ENCODE results near the gene VAC14. TPM values are rescaled to one million over a fixed set of nuclear protein-coding genes. Genes with fewer than 3 reads are reported as not detected.

Gene VAC14
- total RNA-seq, 2 experiments from 2014 or later: 23.0 to 23.6 TPM

GRCh38 chr16:70715860-70716357 lies 85.0 kb downstream of the VAC14 start:
- POLR2A ChIA-PET: no interaction called here
- H3K36me3 ChIP-seq (ENCODE audit: insufficient read depth, low read length): peaks cover 23% of the 10 kb centered on the region
- H3K27ac ChIP-seq (ENCODE audit: low read depth in 1 of 2, low read length in 2 of 2): no peak overlapping the region
- Mint-ChIP-seq H3K27me3 (no peaks in the 10 kb centered on the region), H3K9me3 (no peaks in the 10 kb centered on the region), H3K4me1 (ENCODE audit: low read depth) (peaks cover 4% of the 10 kb centered on the region), H3K27ac (no peak overlapping the region), H3K36me3 (ENCODE audit: low read depth) (peaks cover 20% of the 10 kb centered on the region), H3K4me3 (no peak overlapping the region)
- DNase-seq (no peak), ATAC-seq (ENCODE audit: poor library complexity) (no peak)
- intact Hi-C loops (cut with DNase I, micrococcal nuclease): no loop called here
- TF ChIP-seq CTCF (IDR thresholded peaks at IDR 0.05): no peak
- CTCF ChIA-PET: no interaction called here
- H3K9me3 ChIP-seq (ENCODE audit: control insufficient read depth in 1 of 2, insufficient read depth in 1 of 2, low read length in 2 of 2): no peaks in the 10 kb centered on the region
- no peak overlapping the region for H3K4me3 ChIP-seq (ENCODE audit: low read length)
- H3K27me3 ChIP-seq (ENCODE audit: control insufficient read depth in 1 of 2, insufficient read depth in 2 of 2, low read length in 2 of 2): no peaks in the 10 kb centered on the region
- H3K4me1 ChIP-seq (ENCODE audit: insufficient read depth, low read length): no peaks in the 10 kb centered on the region

GRCh38 chr16:70715055-70715858 lies 85.7 kb downstream of the VAC14 start:
- ChIA-PET CTCF (no interaction called here), POLR2A (no interaction called here)
- Mint-ChIP-seq H3K36me3 (ENCODE audit: low read depth) (peaks cover 20% of the 10 kb centered on the region), H3K27ac (no peak overlapping the region), H3K9me3 (no peaks in the 10 kb centered on the region), H3K27me3 (no peaks in the 10 kb centered on the region), H3K4me3 (no peak overlapping the region), H3K4me1 (ENCODE audit: low read depth) (peaks cover 4% of the 10 kb centered on the region)
- intact Hi-C loops (cut with DNase I, micrococcal nuclease): no loop called here
- H3K36me3 ChIP-seq (ENCODE audit: insufficient read depth, low read length): peaks cover 26% of the 10 kb centered on the region
- H3K4me1 ChIP-seq (ENCODE audit: insufficient read depth, low read length): no peaks in the 10 kb centered on the region
- no peak for TF ChIP-seq CTCF (IDR thresholded peaks at IDR 0.05)
- DNase-seq: no peak
- H3K27ac ChIP-seq (ENCODE audit: low read depth in 1 of 2, low read length in 2 of 2): no peak overlapping the region
- H3K9me3 ChIP-seq (ENCODE audit: control insufficient read depth in 1 of 2, insufficient read depth in 1 of 2, low read length in 2 of 2): no peaks in the 10 kb centered on the region
- no peak for ATAC-seq (ENCODE audit: poor library complexity)
- H3K27me3 ChIP-seq (ENCODE audit: control insufficient read depth in 1 of 2, insufficient read depth in 2 of 2, low read length in 2 of 2): no peaks in the 10 kb centered on the region
- no peak overlapping the region for H3K4me3 ChIP-seq (ENCODE audit: low read length)

GRCh38 chr16:70714581-70715054 lies 86.3 kb downstream of the VAC14 start:
- no peak for ATAC-seq (ENCODE audit: poor library complexity)
- ChIA-PET POLR2A (no interaction called here), CTCF (no interaction called here)
- Mint-ChIP-seq H3K27ac (no peak overlapping the region), H3K4me1 (ENCODE audit: low read depth) (peaks cover 4% of the 10 kb centered on the region), H3K4me3 (no peak overlapping the region), H3K9me3 (no peaks in the 10 kb centered on the region), H3K27me3 (no peaks in the 10 kb centered on the region), H3K36me3 (ENCODE audit: low read depth) (peaks cover 14% of the 10 kb centered on the region)
- Histone ChIP-seq H3K36me3 (ENCODE audit: insufficient read depth, low read length) (peaks cover 22% of the 10 kb centered on the region), H3K27ac (ENCODE audit: low read depth in 1 of 2, low read length in 2 of 2) (no peak overlapping the region), H3K4me3 (ENCODE audit: low read length) (no peak overlapping the region), H3K27me3 (ENCODE audit: control insufficient read depth in 1 of 2, insufficient read depth in 2 of 2, low read length in 2 of 2) (no peaks in the 10 kb centered on the region), H3K9me3 (ENCODE audit: control insufficient read depth in 1 of 2, insufficient read depth in 1 of 2, low read length in 2 of 2) (no peaks in the 10 kb centered on the region), H3K4me1 (ENCODE audit: insufficient read depth, low read length) (no peaks in the 10 kb centered on the region)
- intact Hi-C loops (cut with DNase I, micrococcal nuclease): no loop called here
- TF ChIP-seq CTCF (IDR thresholded peaks at IDR 0.05): no peak
- no peak for DNase-seq

Data from CD4-positive, alpha-beta T cell (primary cell).